GM21526 (cell line): ENCODE measurements around the gene RAPGEF1.
A peak's percentile ranks its signal among the peaks of the same experiment; 100 is the strongest.
"Not testable (repeated sequence)": the region's sequence is repeated elsewhere in the genome, so short reads cannot be mapped to it uniquely, and the experiment has no call there.

Experiments used
- ATAC-seq: cut with Tn5 transposase; IDR thresholded peaks from one replicate; pipeline ENCODE4 v1.9.1; 2021; ENCODE audit warnings: moderate library complexity; ENCODE audit not compliant: unreplicated experiment, low FRiP score

The RAPGEF1 gene

GRCh38 chr9:131739959-131740648, at the start of gene RAPGEF1:
Gene RAPGEF1, minus strand, starts transcription at chr9:131740076. Its CDS starts 246 bp downstream, at chr9:131739830.
- peak; percentile 44 for ATAC-seq

GRCh38 chr9:131788851-131789250, 49.0 kb upstream of the RAPGEF1 start:
- ATAC-seq, result no peak

- no peak for ATAC-seq
Observed at GRCh38 chr9:131787838-131788237, 48.0 kb upstream of the RAPGEF1 start.

GRCh38 chr9:131784748-131785501, 45.0 kb upstream of the RAPGEF1 start:
- no peak for ATAC-seq

GRCh38 chr9:131781069-131781468, 41.2 kb upstream of the RAPGEF1 start:
- no peak for ATAC-seq

- ATAC-seq, result no peak
Observed at GRCh38 chr9:131776473-131776872, 36.6 kb upstream of the RAPGEF1 start.

- ATAC-seq, result no peak
Observed at GRCh38 chr9:131776036-131776435, 36.2 kb upstream of the RAPGEF1 start.

GRCh38 chr9:131774636-131775035, 34.8 kb upstream of the RAPGEF1 start:
- no peak for ATAC-seq

- ATAC-seq, result no peak
Observed at GRCh38 chr9:131773911-131774379, 34.1 kb upstream of the RAPGEF1 start.

- ATAC-seq, result no peak
Observed at GRCh38 chr9:131772940-131773339, 33.1 kb upstream of the RAPGEF1 start.

GRCh38 chr9:131771646-131772045, 31.8 kb upstream of the RAPGEF1 start:
- no peak for ATAC-seq

GRCh38 chr9:131769361-131769760, 29.5 kb upstream of the RAPGEF1 start:
- ATAC-seq, result no peak

- no peak for ATAC-seq
Observed at GRCh38 chr9:131764568-131764967, 24.7 kb upstream of the RAPGEF1 start.

GRCh38 chr9:131762356-131762932, 22.6 kb upstream of the RAPGEF1 start:
- no peak for ATAC-seq

- ATAC-seq, result no peak
Observed at GRCh38 chr9:131759017-131759647, 19.3 kb upstream of the RAPGEF1 start.

- ATAC-seq, result no peak
Observed at GRCh38 chr9:131757549-131757948, 17.7 kb upstream of the RAPGEF1 start.

- ATAC-seq, result no peak
Observed at GRCh38 chr9:131755541-131756198, 15.8 kb upstream of the RAPGEF1 start.

GRCh38 chr9:131754846-131755245, 15.0 kb upstream of the RAPGEF1 start:
- no peak for ATAC-seq

GRCh38 chr9:131753751-131754150, 13.9 kb upstream of the RAPGEF1 start:
- not testable (repeated sequence) for ATAC-seq

- ATAC-seq, result no peak
Observed at GRCh38 chr9:131752231-131752884, 12.5 kb upstream of the RAPGEF1 start.
